GM13976 (cell line): ENCODE data around the gene MGMT.

Experiments
- DNase-seq: peaks from one replicate; pipeline ENCODE4 v3.0.0; 2012; ENCODE audit warnings: low spot score
- in situ Hi-C: fragments of 300-500 bp; cut with MboI; formaldehyde crosslinking; loops from one replicate; pipeline ENCODE4 v1.12.0; 2022; ENCODE audit warnings: low sequenced_read_pairs, mixed read lengths, inconsistent platforms; ENCODE audit not compliant: unreplicated experiment
- TF ChIP-seq, protein P1 (sequence below): IDR thresholded peaks from 2 replicates; pipeline ENCODE4 v1.5.1; 2012; ENCODE audit warnings: borderline replicate concordance, mild to moderate bottlenecking; ENCODE audit not compliant: insufficient read depth; ENCODE audit errors: extremely low read depth, missing control alignments, control extremely low read depth

MGMT gene

DNA sequence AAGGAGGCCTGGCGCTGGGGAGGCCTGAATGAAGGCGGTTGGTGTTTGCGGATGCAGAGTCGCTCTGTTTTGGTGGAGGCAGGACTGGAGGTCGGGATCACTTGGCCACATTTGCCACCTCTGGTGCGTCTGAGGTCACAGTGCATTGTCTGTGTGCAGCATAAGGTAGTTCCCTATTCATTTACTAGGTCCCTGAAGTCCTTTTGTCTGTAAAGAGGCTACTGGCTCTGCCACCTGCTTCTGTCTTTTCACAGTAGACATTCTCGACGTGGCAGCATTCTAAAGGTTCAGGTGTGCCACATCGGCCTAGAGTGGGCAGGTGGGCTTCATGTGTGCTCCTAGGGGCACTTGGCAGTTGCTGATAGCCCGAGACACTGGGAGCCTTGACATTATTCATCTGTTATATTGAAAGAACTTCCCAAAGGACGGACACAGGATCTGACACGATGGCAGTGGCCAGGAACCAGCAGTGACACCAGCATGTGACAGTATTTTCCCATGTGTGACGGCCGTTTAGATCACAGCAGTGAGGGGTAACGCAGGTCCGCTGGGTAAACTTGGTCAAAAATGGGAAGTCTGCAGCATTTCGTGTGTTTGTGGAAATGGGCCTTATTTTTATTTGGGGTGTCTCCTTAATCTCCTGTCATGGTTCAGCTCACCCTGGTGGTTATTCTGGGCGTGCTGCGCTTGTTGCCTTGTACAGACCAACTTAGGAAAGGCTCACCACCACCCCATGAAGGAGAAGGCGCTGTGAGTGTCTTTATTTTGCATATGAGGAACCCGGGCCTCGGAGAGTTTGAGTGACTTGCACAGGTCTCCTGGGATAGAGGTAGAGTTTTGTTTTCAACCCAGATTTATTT is 5.9 kb downstream of the MGMT start:
- DNase-seq: no peak
- TF ChIP-seq, protein P1, sequence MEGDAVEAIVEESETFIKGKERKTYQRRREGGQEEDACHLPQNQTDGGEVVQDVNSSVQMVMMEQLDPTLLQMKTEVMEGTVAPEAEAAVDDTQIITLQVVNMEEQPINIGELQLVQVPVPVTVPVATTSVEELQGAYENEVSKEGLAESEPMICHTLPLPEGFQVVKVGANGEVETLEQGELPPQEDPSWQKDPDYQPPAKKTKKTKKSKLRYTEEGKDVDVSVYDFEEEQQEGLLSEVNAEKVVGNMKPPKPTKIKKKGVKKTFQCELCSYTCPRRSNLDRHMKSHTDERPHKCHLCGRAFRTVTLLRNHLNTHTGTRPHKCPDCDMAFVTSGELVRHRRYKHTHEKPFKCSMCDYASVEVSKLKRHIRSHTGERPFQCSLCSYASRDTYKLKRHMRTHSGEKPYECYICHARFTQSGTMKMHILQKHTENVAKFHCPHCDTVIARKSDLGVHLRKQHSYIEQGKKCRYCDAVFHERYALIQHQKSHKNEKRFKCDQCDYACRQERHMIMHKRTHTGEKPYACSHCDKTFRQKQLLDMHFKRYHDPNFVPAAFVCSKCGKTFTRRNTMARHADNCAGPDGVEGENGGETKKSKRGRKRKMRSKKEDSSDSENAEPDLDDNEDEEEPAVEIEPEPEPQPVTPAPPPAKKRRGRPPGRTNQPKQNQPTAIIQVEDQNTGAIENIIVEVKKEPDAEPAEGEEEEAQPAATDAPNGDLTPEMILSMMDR: no peak
- in situ Hi-C loops: no loop called here

DNA sequence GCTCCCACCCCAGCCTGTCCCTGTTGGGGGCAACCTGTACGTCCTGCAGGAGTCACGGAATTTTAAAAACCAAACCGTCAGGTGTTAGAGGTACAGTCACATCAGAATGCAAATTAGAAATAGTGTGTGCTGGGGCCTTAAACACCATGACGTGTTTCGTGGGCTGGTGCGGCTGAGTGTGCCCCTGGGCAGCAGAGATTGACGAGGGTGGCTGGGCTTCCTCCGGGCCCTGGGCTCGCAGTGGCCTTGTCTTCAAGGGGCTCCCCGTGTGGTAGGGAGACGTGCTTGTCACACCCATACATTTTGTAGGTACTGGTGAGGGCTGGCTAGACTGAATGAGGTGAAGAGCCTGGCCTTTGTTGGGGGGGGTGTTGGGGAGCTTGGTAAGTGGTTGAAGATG is 7.6 kb downstream of the MGMT start:
- no peak for DNase-seq
- TF ChIP-seq, protein P1: no peak
- in situ Hi-C loops: no loop called here

DNA sequence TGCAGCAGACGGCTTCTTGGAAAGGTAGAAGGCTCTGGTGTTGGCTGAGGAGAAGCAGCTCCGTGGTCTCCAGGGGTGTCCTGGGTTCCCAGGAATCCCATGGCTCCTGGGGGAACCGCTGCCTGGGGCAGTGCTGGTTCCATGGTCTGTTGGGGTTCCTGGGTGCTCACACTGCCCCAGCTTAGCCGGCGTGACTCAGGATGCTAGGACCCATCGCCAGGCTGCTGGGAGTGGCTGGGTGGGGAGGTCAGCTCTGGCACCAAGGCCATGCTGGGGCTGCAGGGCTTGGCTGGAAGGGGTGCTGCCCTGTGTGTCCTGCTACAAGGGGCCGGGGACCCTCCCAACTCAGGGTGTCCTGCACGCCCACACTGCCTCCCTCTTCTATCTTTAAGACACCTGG is 9.4 kb downstream of the MGMT start:
- in situ Hi-C loops: no loop called here
- TF ChIP-seq, protein P1: no peak
- DNase-seq: no peak

DNA sequence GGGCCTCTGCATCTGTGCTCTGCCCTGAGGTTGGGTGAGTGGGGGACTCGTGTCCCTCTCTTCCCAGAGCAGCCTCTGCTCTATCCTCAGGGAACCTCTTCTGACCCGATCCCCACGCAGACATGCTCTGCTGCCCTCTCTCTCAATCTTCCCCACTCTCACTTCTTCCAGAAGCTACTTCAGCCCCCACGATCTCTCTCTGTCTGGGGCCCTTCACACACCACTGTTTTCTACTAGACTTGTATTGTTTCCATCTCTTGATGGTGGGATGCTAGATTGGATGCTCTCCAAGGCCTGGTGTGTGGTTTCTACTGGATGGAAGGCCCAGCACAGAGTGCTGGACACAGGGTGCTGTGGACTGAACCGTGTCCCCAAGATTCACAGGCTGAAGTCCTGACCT is 10.0 kb downstream of the MGMT start:
- TF ChIP-seq, protein P1: no peak
- in situ Hi-C loops: no loop called here
- DNase-seq: no peak

DNA sequence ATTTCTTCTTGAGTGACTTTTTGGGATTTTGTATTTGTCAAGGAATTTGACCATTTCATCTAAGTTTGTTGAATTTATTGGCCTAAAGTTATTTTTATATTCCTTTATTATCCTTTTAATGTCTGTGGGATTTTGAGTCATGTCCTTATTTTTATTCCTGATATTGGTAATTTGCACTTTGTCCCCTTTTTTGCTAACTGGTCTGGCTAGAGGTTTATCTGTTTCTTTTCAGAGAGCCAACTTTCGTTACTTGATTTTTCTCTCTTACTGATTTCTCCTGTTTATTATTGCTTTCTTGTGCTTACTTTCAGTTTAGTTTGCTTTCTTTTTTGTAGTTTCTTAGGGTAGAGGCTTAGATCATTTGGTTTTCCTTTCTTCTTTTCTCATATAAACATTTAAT is 14.6 kb downstream of the MGMT start:
- TF ChIP-seq, protein P1: no peak
- no peak for DNase-seq
- in situ Hi-C loops: no loop called here

DNA sequence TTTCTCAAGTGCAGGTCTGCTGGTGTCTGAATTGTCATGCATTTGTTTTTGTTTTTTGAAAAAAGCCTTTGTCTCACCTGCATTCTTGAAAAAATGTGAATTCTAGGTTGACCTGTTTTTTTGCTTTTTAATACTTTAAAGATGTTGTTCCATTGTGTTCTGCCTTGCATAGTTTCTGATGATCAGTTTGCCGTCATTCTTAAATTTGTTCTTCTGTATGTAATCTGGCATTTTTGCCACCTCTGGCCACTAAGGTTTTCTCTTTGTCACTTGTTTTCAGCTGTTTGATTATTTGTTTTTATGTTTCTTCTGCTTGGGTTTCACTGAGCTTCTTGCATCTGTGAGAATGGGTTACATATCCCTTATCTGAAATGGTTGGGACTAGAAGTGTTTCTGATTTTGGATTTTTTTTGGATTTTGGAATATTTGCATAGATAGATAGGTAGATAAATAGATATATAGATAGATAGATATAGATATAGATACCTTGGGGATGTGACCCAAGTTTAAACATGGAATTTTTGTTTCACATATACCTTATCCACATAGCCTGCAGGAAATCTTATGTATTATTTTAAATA is 16.5 kb downstream of the MGMT start:
- DNase-seq: no peak
- TF ChIP-seq, protein P1: no peak
- in situ Hi-C loops: no loop called here

DNA sequence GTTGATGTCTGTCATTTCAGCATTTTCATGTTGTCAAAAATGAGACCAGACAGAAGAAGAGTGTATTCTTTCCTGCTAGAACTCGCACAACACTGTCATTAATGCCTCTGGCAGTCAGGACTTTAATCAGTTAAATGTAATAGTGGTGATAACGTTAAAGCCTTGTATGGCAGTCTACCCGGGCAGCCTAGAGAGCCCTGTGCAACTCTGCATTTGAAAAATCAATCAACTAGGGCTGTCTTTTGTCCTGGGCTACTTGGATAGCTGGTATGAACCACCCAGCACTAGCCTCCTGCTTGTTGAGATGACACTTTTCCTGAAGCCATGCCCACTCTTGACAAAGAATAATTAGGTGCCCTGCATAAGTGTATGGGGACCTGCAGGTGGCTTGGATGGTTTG is 19.8 kb downstream of the MGMT start:
- no peak for DNase-seq
- TF ChIP-seq, protein P1: no peak
- in situ Hi-C loops: no loop called here
